Left ventricle myocardium inferior (tissue), 1 donor: ENCODE measurements around the gene INF2. TPM values are rescaled to one million over a fixed set of nuclear protein-coding genes. Genes with fewer than 3 reads are reported as not detected.
A peak's percentile ranks its signal among the peaks of the same experiment; 100 is the strongest.

ENCODE experiments used
- DNase-seq: peaks from one replicate; pipeline ENCODE4 v3.0.0-alpha.2; 2020
- H3K27ac ChIP-seq: fragments of 200-600 bp; replicated peaks from 2 replicates; pipeline ENCODE4 v1.8.0; 2021
- H3K27me3 ChIP-seq: fragments of 200-600 bp; 2 replicates; pipeline ENCODE4 v1.8.0; 2021; ENCODE audit warnings: low read depth
- H3K36me3 ChIP-seq: fragments of 200-600 bp; 2 replicates; pipeline ENCODE4 v1.8.0; 2021
- H3K4me1 ChIP-seq: fragments of 200-600 bp; 2 replicates; pipeline ENCODE4 v1.8.0; 2021
- H3K4me3 ChIP-seq: fragments of 200-600 bp; 2 replicates; pipeline ENCODE4 v1.8.0; 2021; ENCODE audit warnings: mild to moderate bottlenecking, moderate library complexity
- H3K9me3 ChIP-seq: fragments of 200-600 bp; replicated peaks from 2 replicates; pipeline ENCODE4 v1.8.0; 2021
- CTCF ChIP-seq: fragments of 200-600 bp; IDR thresholded peaks from 2 replicates; pipeline ENCODE4 v1.8.0; 2021; ENCODE audit warnings: antibody characterized with exemption, mild to moderate bottlenecking, borderline replicate concordance
- intact Hi-C: fragments of 100-400 bp; cut with micrococcal nuclease; formaldehyde crosslinking; loops from one replicate; pipeline ENCODE4 v1.11.0; 2022
- total RNA-seq: library from RNA; stranded (reverse); fragmentation: NEBNext Ultra II Directional; extraction: Animal tissue kit (Norgen Biotek cat#: 25700); gene quantifications from one replicate; pipeline ENCODE4 v1.2.1, GENCODE V29; 2021
- donor health status: DM: no; HTN: yes; CAD: no; lungs with severe emphysema.

INF2 gene
- total RNA-seq, 1 donor from 2014 or later = 28.5 TPM

GRCh38 chr14:104717137-104717536 is 27.7 kb downstream of the INF2 start:
- TF ChIP-seq CTCF = no peak

GRCh38 chr14:104717646-104718045 is 28.2 kb downstream of the INF2 start:
- no peaks in the 10 kb centered on the region for H3K9me3 ChIP-seq
- intact Hi-C loops = no loop called here
- DNase-seq = no peak
- H3K4me3 ChIP-seq = no peak overlapping the region
- peaks cover 50% of the 10 kb centered on the region for H3K36me3 ChIP-seq
- no peaks in the 10 kb centered on the region for H3K27me3 ChIP-seq
- peaks cover 44% of the 10 kb centered on the region for H3K4me1 ChIP-seq
- TF ChIP-seq CTCF = no peak
- H3K27ac ChIP-seq = peak overlapping the region; percentile 69

More at GRCh38 chr14:104717137-104717536, 27.7 kb downstream of the INF2 start:
- peak overlapping the region; percentile 69 for H3K27ac ChIP-seq
- no peak for DNase-seq
- no peaks in the 10 kb centered on the region for H3K27me3 ChIP-seq
- peaks cover 39% of the 10 kb centered on the region for H3K4me1 ChIP-seq
- H3K4me3 ChIP-seq = no peak overlapping the region
- H3K9me3 ChIP-seq = no peaks in the 10 kb centered on the region
- intact Hi-C loops = no loop called here
- H3K36me3 ChIP-seq = peaks cover 55% of the 10 kb centered on the region

- intact Hi-C loops = no loop called here
- Histone ChIP-seq H3K27me3 (no peaks in the 10 kb centered on the region), H3K4me3 (no peak overlapping the region), H3K36me3 (peaks cover 45% of the 10 kb centered on the region), H3K9me3 (no peaks in the 10 kb centered on the region), H3K27ac (peak overlapping the region; percentile 69), H3K4me1 (peaks cover 49% of the 10 kb centered on the region)
- no peak for DNase-seq
- no peak for TF ChIP-seq CTCF
Observed at GRCh38 chr14:104718147-104718546, 28.7 kb downstream of the INF2 start.

GRCh38 chr14:104718871-104719270 is 29.5 kb downstream of the INF2 start:
- Histone ChIP-seq H3K27me3 (no peaks in the 10 kb centered on the region), H3K9me3 (no peaks in the 10 kb centered on the region), H3K4me3 (no peak overlapping the region), H3K4me1 (peaks cover 57% of the 10 kb centered on the region), H3K36me3 (peaks cover 38% of the 10 kb centered on the region), H3K27ac (peak overlapping the region; percentile 69)
- no peak for DNase-seq
- intact Hi-C loops = no loop called here
- no peak for TF ChIP-seq CTCF

- Histone ChIP-seq H3K9me3 (no peaks in the 10 kb centered on the region), H3K36me3 (peaks cover 33% of the 10 kb centered on the region), H3K4me1 (peaks cover 61% of the 10 kb centered on the region), H3K27me3 (no peaks in the 10 kb centered on the region), H3K27ac (peak overlapping the region; percentile 69), H3K4me3 (no peak overlapping the region)
- TF ChIP-seq CTCF = no peak
- no peak for DNase-seq
- intact Hi-C loops = no loop called here
Observed at GRCh38 chr14:104719343-104719742, 29.9 kb downstream of the INF2 start.
